Bone marrow (tissue), 2 donors: Measurements from ENCODE around the gene ELOF1.
A peak's percentile ranks its signal among the peaks of the same experiment; 100 is the strongest.
"Not testable (repeated sequence)": the region's sequence is repeated elsewhere in the genome, so short reads cannot be mapped to it uniquely, and the experiment has no call there.

ENCODE experiments used
- DNase-seq, 2 donors: peaks; one replicate each; lab custom pipeline; 2025; lab: John Stamatoyannopoulos, UW

Gene ELOF1

DNA sequence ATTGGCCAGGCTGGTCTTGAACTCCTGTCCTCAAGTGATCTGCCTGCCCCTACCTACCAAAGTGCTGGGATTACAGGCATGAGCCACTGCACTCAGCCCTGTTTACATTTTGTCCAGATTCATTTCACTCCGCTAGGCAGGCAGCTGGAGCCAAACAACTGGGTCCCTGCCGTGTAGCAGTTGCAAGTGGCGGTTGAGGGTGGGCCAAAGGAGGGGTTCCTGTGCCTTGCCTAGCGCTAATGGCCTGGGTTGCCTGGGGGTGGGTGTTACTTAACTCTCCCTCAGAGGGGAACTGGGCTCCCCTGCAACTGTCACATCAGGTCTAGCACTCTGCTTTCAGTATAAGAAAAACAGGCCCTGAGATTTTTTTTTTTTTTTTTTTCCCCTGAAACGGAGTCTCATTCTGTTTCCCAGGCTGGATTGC lies 11.0 kb upstream of the ELOF1 start:
- DNase-seq, result peak in 1 of 2 donors; percentile 60

- DNase-seq, result no peak
Observed at GRCh38 chr19:11566164-11566563, 7.1 kb upstream of the ELOF1 start.

DNA sequence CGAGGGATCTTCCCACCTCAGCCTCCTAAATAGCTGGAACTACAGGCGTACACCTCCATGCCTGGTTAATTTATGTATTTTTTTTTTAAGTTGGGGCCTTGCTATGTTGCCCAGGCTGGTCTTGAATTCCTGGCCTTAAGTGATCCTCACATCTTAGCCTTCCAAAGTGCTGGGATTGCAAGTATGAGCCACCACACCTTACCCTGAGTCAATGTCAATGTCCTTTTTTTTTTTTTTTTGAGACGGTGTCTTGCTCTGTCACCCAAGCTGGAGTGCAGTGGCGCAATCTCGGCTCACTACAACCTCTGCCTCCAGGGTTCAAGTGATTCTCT lies 6.6 kb upstream of the ELOF1 start:
- not testable (repeated sequence) for DNase-seq

GRCh38 chr19:11564082-11564807 lies 5.2 kb upstream of the ELOF1 start:
- not testable (repeated sequence) for DNase-seq

GRCh38 chr19:11563532-11563931 lies 4.5 kb upstream of the ELOF1 start:
- no peak for DNase-seq

DNA sequence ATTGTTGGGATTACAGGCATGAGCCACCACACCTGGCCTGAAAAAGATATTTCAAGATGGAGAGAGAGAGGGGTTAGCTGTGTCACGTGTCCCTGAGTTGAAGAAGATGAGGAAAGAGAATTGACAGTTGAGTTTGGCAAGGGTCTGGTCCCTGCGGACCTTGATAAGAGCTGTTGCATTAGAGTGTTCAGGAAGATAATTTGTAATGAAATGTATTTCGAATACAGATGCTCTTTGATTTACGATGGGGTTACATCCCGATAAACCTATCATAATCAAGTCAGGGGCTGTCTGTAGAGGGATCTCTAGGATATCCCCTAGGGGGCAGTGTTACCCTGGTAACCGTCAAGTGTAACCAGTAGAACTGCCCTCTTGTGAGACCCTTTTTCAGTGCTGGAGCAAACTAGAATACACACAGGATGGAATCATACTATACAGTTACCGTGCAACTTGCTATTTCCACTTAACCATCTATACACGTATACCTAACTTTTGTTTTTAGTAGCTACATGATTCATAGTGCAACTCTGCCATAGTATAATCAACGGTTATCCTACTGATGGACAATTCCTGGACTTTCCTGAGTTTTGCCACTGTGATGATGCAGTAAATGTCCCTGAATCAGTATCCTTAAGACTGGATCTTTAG lies 1.5 kb upstream of the ELOF1 start:
- DNase-seq, result peak in 1 of 2 donors; percentile 67

- no peak for DNase-seq
Observed at GRCh38 chr19:11556634-11557420, 2.2 kb downstream of the ELOF1 start.

GRCh38 chr19:11555246-11555645 lies 3.8 kb downstream of the ELOF1 start:
- no peak for DNase-seq

GRCh38 chr19:11554160-11554559 lies 4.9 kb downstream of the ELOF1 start:
- DNase-seq, result no peak

DNA sequence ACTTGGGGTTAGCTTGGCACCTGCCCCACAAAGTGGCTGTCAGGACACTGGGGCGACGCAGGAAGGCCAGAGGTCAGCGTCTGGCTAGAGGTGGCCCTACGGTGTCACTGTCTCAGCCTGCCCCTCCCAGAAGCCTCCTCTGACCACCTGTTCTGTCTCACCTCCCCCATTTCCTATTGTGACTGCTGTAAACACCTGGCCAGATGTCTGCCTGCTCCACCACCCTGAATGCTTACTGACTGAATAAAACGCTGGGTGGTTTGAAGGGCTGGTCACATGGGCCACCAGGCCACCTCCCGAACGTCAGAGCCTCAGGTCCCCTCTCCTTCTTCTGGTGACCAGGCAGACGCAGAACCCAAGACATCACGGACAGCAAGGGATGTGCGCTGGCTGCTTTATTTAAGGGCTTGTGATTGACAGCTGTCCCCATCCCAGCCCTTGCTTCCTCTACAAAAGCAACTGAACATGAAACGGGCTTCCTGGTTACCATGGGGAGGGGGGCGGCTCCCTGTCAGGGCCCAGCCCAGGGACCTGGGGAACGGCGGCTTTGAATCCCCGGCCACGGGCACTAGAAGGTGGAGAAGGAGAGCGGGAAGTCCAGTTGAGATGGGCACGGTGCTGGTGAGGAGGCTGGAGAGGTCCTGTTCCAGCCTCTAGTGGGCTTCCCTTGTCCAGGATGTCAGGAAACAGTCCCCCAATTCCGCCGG lies 6.2 kb downstream of the ELOF1 start:
- DNase-seq, result no peak

DNA sequence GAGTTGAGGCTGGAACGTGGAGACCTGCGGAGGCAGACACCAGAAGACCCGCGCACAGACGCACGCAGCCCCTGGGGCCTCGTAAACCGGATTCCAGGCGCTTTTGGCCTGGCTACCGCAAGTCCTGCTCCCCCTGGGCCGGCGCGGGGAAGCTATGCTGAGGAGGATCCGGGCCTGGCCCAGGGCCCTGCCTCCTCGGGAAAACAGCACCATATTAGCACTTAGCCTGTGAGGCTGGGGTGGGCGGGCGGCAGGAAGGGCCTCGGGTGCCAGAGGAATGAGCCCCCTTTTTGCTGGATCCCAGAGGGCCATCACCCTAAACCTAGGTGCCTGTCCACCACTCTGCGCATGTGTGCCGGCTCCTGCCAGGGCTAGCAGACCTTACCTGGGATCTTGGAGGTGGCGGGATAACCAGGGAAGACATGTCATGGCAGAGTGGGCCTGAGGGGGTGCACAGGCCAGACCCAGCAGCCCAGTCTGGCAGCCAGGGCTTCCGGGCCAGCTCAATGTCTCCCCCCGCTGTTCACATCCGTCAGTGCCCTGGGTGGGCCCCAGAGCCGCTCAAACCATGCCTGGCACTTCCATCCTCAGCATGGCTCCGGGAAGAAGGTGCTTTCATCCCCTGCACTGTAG lies 7.3 kb downstream of the ELOF1 start:
- DNase-seq, result no peak

- no peak for DNase-seq
Observed at GRCh38 chr19:11550265-11550664, 8.8 kb downstream of the ELOF1 start.

DNA sequence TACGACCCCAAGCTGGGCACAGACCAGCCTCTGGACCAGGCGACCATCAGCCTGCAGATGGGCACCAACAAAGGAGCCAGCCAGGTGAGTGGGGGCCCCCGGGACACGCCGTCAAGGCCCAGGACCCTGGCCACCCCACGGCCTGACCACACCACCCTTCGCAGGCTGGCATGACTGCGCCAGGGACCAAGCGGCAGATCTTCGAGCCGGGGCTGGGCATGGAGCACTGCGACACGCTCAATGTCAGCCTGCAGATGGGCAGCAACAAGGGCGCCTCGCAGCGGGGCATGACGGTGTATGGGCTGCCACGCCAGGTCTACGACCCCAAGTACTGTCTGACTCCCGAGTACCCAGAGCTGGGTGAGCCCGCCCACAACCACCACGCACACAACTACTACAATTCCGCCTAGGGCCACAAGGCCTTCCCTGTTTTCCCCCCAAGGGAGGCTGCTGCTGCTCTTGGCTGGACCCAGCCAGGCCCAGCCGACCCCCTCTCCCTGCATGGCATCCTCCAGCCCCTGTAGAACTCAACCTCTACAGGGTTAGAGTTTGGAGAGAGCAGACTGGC lies 9.6 kb downstream of the ELOF1 start:
- no peak for DNase-seq

DNA sequence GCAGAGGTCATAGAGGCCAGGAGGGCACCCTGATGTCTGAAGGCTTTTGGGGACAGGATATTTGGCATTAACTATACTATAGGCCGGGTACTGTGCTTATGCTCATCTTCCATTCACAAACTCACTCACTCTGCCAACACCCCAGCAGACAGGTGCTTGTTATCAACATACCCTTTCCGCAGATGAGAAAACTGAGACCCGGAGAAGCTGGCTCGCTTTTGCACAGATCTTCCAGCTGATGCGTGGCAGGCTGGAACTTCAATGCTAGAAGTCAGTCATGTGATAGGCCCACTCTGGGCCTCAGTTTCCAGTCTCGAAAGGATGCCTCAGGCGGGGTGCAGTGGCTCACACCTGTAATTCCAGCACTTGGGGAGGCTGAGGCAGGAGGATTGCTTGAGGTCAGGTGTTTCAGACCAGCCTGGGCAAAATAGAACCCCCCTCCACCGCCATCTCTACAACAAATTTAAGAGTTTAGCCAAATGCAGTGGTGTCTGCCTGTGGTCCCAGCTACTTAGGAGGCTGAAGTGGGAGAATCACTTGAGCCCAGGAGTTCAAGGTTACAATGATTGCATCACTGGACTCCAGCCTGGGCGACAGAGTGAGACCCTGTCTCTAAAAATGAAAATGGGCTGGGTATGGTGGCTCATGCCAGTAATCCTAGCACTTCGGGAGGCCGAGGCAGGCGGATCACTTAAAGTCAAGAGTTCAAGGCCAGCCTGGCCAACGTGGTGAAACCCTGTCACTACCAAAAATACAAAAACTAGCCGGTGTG lies 10.9 kb downstream of the ELOF1 start:
- no peak for DNase-seq

GRCh38 chr19:11541238-11541637 lies 17.8 kb downstream of the ELOF1 start:
- no peak for DNase-seq

DNA sequence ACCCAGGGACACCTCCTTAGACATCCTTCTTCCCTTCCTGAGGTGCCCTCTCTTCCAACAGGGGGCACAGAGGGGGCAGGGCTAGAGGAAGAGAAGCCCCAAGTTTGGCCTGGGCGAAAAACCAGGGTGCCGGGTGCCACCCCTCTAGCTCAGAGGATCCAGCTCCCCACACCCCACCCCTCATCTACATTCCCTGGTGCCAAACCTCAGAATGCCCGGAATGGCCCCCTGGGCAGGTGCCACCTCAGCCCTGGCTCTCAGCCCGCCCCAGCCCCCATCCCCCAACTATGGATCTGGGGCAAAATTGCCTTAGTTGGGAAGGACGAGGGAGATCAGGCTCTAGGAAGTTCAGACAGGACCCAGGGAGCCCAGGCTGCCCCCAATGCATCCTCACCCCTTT lies 18.4 kb downstream of the ELOF1 start:
- no peak for DNase-seq

DNA sequence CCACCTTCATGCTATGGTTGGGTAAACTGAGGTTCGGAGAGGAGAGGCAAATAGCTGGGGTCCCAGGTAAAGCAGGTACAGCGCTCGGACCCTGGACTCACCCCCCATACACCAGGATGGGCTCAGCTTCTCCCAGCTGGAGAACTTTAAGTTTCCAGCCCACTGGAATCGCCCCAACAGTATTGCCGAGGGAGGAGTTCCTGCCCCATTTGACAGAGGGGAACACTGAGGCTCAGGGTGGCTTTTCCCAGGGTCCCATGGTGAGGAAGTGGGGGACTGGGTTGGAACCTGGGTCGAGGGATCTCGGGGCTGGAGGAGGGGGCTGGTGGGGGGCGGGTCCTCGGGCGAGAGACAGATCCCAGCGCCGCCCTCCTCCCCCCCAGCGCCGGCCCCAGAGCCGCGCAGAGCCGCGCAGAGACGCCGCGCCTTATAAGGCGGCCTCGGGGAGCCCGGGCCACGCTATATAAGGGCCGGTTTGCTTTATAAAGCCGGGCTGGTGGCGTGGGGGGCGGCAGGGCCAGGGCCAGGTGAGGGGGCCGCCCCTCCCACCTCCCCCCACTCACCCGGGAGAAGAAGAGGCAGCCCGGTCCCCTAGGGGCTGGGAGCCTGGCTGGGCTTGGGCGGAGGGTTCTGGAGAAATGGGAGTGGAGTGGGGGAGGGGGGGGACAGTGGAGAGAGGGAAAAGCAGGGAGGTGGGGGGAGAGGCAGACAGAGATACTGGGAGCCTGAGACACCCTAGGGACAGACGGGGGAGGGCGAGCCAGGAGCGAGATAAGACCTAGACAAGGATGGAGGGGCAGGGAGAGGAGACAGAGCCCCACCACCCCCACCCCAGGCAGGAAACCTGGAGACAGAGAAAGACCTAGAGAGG lies 19.3 kb downstream of the ELOF1 start:
- no peak for DNase-seq

- DNase-seq, result no peak
Observed at GRCh38 chr19:11538232-11539036, 20.6 kb downstream of the ELOF1 start, which contains the start of gene CNN1. Gene CNN1 (plus strand): TSS chr19:11538851. CDS start chr19:11538928, 77 bp downstream.
